ENCODE data around the gene SIX5.

- no peak for TF ChIP-seq POLR2A (IDR thresholded peaks at IDR 0.05; ENCODE audit: low read length)
- TF ChIP-seq GATA1 (IDR thresholded peaks at IDR 0.05; ENCODE audit: low read depth, low read length): no peak
Observed at GRCh38 chr19:45784096-45784495, 15.0 kb upstream of the SIX5 start.

All from erythroblast (primary cell).